ENCODE results near the gene DGKH.

Gene DGKH

DNA sequence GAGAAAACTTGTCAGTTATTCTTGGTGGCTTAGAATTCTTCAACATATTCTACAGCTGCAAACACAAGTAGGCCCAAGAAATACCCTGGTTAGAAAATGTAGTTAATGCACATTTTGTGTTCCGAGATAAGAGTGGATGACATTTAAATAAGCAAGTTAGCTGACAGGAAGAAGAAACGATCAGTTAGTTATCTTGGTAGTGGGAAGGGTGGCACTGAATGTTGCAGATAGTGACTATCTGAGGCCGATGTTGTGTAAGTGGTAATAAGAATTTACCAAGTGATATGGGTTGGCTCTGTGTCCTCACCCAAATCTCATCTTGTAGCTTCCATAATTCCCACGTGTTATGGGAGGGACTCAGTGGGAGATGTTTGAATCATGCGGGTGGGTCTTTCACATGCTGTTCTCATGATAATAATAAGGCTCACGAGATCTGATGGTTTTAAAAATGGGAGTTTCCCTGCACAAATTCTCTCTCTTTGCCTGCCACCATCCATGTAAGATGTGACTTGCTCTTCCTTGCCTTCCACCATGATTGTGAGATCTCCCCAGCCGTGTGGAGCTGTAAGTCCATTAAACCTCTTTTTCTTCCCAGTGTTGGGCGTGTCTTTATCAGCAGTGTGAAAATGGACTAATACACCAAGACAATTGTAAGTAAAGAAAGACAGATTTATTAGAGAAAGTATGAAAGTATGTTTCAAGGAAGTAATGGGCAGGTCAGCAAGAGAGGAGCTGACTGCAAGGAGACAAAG, 212.6 kb downstream of the DGKH start:
- ChIA-PET CTCF (no interaction called here), POLR2A (no interaction called here)
- DNase-seq (ENCODE audit: low read depth, low spot score): no peak
- H3K4me3 ChIP-seq (ENCODE audit: low read depth, low read length): no peak overlapping the region
- TF ChIP-seq, protein P1, sequence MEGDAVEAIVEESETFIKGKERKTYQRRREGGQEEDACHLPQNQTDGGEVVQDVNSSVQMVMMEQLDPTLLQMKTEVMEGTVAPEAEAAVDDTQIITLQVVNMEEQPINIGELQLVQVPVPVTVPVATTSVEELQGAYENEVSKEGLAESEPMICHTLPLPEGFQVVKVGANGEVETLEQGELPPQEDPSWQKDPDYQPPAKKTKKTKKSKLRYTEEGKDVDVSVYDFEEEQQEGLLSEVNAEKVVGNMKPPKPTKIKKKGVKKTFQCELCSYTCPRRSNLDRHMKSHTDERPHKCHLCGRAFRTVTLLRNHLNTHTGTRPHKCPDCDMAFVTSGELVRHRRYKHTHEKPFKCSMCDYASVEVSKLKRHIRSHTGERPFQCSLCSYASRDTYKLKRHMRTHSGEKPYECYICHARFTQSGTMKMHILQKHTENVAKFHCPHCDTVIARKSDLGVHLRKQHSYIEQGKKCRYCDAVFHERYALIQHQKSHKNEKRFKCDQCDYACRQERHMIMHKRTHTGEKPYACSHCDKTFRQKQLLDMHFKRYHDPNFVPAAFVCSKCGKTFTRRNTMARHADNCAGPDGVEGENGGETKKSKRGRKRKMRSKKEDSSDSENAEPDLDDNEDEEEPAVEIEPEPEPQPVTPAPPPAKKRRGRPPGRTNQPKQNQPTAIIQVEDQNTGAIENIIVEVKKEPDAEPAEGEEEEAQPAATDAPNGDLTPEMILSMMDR (IDR thresholded peaks at IDR 0.05; ENCODE audit: insufficient read depth, low read length, missing control alignments): no peak

GRCh38 chr13:42266473-42266872, 218.0 kb downstream of the DGKH start:
- ChIA-PET POLR2A (no interaction called here), CTCF (no interaction called here)
- H3K4me3 ChIP-seq (ENCODE audit: low read depth, low read length): no peak overlapping the region
- DNase-seq (ENCODE audit: low read depth, low spot score): peak; percentile 16
- TF ChIP-seq, protein P1 (IDR thresholded peaks at IDR 0.05; ENCODE audit: insufficient read depth, low read length, missing control alignments): no peak

GRCh38 chr13:42270160-42270856, 221.9 kb downstream of the DGKH start:
- H3K4me3 ChIP-seq (ENCODE audit: low read depth, low read length): no peak overlapping the region
- DNase-seq (ENCODE audit: low read depth, low spot score): no peak
- TF ChIP-seq, protein P1 (IDR thresholded peaks at IDR 0.05; ENCODE audit: insufficient read depth, low read length, missing control alignments): no peak
- ChIA-PET POLR2A (no interaction called here), CTCF (no interaction called here)

DNA sequence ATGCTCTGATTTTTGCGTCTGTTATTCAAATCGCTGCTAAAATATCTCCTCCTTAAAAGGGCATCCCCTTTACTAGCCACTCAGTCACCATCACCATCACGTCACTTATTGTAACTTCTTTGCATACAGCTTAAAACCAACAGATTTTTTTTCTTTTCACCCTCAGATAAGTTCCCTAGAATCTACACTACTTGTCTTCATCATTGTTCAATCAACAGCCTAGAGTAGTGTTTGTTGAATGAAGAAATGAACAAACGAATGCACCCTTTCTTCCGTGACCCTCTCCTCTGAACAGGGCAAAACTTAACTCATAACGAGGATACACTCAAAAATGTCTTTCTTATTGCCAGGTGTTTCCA, 222.4 kb downstream of the DGKH start:
- TF ChIP-seq, protein P1 (IDR thresholded peaks at IDR 0.05; ENCODE audit: insufficient read depth, low read length, missing control alignments): no peak
- POLR2A ChIA-PET: no interaction called here
- CTCF ChIA-PET: no interaction called here
- no peak for DNase-seq (ENCODE audit: low read depth, low spot score)
- peak overlapping the region; percentile 74 for H3K4me3 ChIP-seq (ENCODE audit: low read depth, low read length)

DNA sequence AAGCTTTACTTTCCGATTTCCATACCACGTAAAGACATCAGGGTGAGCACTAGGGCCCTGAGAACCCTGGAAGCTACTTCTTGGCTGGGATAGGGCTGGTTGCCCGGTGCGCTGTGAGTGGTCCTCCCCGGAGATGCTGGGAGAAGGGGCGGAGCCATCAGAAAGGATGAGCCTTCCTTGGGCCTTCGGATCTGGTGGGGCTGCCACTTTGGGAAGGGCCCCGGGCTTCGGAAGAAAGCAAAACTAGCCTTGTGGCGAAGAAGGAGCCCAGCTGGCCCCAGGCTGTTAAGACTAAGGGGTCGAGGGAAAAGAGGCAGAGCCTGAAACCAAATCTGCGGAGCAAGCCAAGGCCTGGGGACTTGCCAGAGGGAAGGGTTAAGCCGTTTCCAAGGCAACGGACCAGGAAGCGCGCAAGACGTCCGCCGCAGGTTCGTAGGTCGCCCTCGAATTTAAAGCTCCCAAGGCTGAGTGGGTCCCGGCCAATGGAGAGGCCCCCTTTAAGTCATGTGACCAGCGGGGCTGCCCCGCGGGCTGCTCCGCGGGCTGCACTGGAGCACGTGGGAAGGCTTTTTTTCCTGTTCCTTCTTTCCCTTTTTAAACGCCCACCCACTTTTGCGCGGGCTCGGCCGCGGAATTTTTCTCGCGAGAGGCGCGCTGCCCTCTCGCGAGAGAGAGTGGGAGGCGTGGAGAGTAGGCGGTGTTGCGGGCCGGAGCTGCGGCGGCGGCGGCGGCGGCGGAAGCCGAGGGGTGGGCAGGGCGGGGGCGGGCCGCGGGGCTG, 223.1 kb downstream of the DGKH start:
- CTCF ChIA-PET: no interaction called here
- TF ChIP-seq, protein P1 (IDR thresholded peaks at IDR 0.05; ENCODE audit: insufficient read depth, low read length, missing control alignments): no peak
- H3K4me3 ChIP-seq (ENCODE audit: low read depth, low read length): peak overlapping the region; percentile 84
- peak; percentile 89 for DNase-seq (ENCODE audit: low read depth, low spot score)
- POLR2A ChIA-PET: no interaction called here
